MM.1S (cell line): ENCODE measurements around the gene HSBP1.

Experiments
- EZH2 ChIP-seq: fragments of 300-600 bp; sonication (generic); optimal IDR thresholded peaks from 2 replicates; pipeline ENCODE3; 2017; ENCODE audit warnings: low read depth, mild to moderate bottlenecking, antibody characterized with exemption, low read length, mixed read lengths
- EZH2phosphoT487 ChIP-seq: fragments of 300-600 bp; sonication (generic); IDR thresholded peaks from 2 replicates; pipeline ENCODE4 v1.6.1; 2018; ENCODE audit warnings: antibody characterized with exemption, low read length
- TF ChIP-seq, protein P1 (sequence below): fragments of 300-600 bp; sonication (generic); IDR thresholded peaks from 2 replicates; pipeline ENCODE4 v1.5.1; 2016; ENCODE audit warnings: antibody characterized with exemption, low read length, mixed read lengths

- TF ChIP-seq, protein P1, sequence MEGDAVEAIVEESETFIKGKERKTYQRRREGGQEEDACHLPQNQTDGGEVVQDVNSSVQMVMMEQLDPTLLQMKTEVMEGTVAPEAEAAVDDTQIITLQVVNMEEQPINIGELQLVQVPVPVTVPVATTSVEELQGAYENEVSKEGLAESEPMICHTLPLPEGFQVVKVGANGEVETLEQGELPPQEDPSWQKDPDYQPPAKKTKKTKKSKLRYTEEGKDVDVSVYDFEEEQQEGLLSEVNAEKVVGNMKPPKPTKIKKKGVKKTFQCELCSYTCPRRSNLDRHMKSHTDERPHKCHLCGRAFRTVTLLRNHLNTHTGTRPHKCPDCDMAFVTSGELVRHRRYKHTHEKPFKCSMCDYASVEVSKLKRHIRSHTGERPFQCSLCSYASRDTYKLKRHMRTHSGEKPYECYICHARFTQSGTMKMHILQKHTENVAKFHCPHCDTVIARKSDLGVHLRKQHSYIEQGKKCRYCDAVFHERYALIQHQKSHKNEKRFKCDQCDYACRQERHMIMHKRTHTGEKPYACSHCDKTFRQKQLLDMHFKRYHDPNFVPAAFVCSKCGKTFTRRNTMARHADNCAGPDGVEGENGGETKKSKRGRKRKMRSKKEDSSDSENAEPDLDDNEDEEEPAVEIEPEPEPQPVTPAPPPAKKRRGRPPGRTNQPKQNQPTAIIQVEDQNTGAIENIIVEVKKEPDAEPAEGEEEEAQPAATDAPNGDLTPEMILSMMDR, result no peak
- TF ChIP-seq EZH2 (no peak), EZH2phosphoT487 (no peak)
Observed at GRCh38 chr16:83794860-83795554, 12.8 kb upstream of the HSBP1 start.
